Jurkat, Clone E6-1 (cell line): ENCODE data around the gene ITPRID2.

Experiments
- DNase-seq: peaks from one replicate; pipeline ENCODE4 v3.0.0-alpha.2; 2011; ENCODE audit warnings: low read depth, low spot score
- H3K4me3 ChIP-seq: 2 replicates; pipeline ENCODE4 v1.5.1; 2011; ENCODE audit warnings: mild to moderate bottlenecking, low read length, control low read depth, moderate library complexity

ITPRID2 gene

DNA sequence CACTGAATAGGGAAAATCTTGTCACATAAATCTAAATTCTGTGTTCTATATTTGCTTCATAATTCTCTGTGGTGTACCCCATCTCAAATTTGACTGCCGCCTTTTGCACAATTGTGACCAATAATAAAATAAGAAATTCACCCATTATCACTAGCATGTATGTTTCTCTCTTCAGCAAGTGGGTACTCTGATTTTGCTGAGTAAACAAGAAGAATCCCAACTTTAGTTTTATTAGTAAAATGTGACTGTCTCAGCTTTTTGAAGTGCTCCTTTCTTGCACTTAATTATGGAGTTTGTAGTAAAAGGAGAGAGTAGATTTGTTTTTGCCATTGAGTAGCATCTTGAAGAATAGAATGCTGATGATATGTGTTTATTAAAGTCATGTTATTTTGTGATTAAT is 16.1 kb downstream of the ITPRID2 start:
- no peak overlapping the region for H3K4me3 ChIP-seq
- DNase-seq, result no peak

DNA sequence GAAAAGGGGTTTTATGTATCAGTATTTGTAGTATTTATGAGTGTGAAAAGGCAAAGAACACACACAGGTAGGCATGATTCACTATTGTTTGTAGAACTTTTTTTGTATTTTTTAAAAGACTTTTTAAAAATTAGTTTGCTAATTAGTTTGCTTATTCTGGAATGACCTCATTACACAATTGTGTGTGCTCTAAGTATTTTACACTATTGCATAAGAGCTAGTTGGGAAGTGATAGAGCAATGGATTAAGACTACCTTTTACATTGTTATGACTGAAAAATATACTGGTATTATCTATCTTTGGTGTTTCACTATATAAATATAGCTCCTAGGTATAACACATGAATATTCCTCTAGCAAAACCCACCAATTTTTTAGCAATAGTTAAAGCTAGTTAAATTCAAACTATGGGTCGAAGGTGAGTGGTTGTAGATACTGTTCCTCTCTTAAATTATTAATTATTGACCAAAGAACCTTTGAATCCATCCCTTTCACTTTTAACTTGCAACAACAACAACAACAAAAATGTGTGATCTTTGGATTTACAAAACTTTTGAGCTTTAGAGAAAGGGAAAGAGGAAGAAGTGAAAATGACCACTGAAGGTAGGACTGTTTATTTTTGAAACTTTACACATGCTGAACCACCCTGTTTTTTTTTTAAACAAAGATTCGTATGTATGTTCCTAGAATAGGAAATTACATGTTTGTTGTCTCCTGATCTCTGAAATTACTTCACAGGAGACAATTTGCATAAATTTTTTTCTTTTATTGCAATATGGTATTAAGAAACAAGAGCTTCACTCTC is 18.7 kb downstream of the ITPRID2 start:
- H3K4me3 ChIP-seq, result no peak overlapping the region
- no peak for DNase-seq

DNA sequence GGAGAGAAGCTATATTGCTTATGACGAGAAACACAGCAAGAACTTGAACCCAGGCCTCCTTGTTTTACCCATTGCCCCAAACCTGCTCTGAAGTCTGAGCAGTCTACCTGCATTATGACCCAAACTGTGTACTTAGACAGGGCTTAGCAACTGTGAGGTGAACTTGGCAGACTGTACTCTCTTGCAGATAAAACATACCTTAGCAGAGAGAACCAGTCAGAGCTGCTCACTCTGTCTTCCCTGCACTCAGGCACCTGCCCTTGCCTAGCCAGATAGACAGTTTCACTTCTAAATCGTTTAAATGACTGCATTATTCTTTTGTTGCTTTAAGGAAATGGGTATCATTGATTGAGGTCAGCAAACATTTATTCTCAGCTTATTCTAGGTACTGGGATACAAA is 20.3 kb downstream of the ITPRID2 start:
- DNase-seq, result no peak
- no peak overlapping the region for H3K4me3 ChIP-seq

DNA sequence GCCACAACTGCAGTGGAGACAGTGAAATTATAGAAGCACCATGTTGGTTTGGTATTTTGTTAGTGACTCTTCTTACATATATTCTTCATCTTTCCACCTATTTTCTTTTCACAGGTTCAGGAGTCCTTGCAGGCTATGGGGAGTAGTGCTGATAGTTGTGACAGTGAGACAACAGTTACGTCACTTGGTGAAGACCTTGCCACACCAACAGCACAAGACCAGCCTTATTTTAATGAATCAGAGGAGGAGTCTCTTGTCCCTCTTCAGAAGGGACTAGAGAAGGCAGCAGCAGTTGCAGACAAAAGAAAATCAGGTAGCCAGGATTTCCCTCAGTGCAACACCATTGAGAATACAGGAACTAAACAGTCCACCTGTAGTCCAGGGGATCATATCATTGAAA is 23.6 kb downstream of the ITPRID2 start:
- H3K4me3 ChIP-seq, result no peak overlapping the region
- no peak for DNase-seq

DNA sequence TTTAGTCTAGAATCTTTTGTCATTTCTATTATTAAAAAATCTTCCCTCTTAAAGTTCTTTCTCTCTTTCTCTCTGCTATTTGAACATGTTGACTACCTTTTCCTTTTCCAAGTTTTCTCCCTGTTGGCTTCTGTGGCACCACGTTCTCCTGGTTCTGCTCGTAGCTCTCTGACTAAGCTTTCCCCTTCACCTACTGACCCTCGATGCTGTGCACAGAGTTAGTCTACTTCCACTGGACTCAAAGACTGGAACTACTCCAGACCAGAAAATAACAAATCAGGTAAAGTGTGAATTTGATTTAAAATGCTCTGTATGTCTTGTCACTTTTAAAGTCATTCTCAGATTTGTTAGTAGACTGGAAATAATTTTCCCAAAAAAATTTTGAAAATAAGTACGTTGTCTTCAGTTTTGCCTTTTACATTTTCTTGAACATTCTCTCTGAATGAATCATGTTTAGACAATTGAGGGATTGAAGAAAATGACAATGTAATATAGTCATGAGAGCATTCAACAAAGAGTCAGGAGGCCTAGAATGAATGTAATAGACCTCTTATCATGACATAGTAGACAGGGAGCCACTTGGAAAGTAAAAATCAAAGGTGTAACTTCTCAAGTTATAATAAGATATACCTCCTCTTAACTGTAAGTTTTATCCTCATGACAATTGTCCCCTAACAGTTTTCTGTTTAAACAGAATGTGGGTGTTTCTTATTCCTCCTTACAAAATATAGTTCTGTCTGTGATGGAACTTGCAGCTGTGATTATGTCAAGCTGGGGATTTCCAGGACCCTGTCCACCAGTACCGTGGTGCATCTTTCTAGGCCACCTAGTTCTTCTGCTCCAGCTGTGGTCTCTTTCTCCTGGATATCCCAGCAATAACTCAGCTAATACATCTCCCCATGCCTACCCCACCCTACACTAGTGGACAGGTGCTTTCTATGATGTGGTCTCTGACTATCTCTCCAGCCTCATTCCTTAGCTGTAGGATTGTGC is 25.5 kb downstream of the ITPRID2 start:
- DNase-seq, result no peak
- no peak overlapping the region for H3K4me3 ChIP-seq

DNA sequence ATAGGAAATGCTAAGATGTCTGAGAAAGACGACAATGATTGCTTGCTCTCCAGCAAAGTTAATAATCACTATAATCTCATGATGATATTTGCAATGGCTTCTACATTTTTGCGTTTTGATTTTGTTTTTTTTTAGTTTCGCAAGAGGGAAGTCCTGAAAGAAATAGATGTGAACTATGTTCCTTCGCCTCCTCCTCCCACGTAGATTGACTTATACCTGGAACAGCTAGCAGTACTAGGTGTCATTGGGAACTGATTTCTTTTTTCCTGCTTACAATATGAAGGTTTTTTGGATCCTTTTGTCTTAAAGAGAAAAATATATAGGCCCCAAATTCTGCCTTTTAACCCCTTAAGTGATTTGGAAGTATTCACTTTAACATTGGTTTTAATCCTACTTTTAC is 26.7 kb downstream of the ITPRID2 start:
- H3K4me3 ChIP-seq, result no peak overlapping the region
- DNase-seq, result no peak

DNA sequence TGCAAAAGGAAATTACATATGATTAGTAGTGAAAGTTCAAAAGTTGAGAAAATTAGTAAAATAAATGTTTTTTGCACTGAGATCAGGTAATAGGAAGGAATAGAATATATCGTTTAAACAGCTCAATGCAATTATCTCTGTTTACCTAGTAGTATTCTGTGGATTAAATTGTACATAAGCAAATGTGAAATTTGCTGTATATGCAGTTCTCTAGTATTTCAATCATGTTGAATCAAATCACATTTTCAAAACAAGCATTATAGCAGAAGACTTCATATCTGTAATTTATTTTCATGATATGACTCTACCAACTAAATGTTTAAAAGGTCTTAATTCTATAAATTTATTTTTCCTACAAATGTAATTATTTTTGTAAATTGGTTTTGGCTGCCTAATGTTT is 31.6 kb downstream of the ITPRID2 start:
- no peak overlapping the region for H3K4me3 ChIP-seq
- DNase-seq, result no peak

DNA sequence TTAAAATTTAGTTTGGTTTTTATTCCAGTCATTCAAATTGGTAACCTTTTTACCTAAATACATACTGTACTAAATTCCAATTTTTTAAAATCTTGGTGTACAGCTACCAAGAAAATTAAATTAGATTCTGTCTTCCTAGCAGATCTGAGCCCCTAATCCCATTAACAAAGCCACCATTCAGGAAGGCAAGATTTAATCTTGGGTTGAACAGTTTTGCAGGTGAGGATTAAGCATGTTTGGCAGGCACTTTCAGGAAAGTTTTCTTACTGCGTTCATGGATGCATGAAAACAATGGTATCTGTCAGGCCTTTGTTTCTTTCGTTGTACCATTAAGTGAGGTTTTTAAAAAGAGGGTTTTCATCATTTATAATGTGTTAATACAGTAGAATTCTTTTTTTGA is 32.8 kb downstream of the ITPRID2 start:
- no peak overlapping the region for H3K4me3 ChIP-seq
- no peak for DNase-seq

DNA sequence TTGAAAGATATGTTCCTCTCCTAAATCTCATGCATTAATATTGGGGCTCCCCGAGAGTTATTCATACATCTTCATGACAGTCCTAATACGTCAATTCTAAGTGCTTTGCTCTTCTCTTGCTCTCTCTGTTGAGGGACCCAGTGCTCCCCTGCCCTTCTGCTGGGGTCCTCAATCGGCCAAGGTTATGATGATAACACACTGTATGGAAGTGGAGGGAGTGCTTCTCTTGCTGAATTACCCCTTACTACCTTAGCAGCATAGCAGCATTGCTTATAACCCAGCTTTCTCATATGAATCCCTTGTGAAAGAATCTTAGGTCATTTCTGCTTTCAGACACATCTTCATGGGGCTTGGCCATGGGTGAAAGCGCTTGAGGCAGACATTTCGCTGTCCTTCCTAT is 43.2 kb downstream of the ITPRID2 start:
- DNase-seq, result no peak
- no peak overlapping the region for H3K4me3 ChIP-seq

DNA sequence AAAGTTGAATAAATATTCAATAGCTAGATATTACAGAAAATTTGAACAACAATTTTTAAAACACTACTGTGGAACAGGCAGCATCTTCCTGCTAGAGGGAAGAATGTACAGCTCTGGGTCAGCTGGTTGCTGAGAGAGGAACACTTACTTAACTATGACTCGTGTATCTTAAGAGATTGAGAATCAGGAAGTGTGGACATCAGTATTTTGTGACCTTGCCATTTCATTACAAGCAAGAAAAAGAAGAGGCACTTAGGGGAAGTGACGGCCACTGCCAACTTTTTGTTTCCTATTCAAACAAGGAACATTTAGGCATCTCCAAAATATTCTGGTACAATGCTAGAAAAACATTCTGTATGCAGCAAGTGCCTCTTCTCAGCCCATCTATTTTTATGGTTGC is 45.9 kb downstream of the ITPRID2 start:
- no peak for DNase-seq
- H3K4me3 ChIP-seq, result no peak overlapping the region

DNA sequence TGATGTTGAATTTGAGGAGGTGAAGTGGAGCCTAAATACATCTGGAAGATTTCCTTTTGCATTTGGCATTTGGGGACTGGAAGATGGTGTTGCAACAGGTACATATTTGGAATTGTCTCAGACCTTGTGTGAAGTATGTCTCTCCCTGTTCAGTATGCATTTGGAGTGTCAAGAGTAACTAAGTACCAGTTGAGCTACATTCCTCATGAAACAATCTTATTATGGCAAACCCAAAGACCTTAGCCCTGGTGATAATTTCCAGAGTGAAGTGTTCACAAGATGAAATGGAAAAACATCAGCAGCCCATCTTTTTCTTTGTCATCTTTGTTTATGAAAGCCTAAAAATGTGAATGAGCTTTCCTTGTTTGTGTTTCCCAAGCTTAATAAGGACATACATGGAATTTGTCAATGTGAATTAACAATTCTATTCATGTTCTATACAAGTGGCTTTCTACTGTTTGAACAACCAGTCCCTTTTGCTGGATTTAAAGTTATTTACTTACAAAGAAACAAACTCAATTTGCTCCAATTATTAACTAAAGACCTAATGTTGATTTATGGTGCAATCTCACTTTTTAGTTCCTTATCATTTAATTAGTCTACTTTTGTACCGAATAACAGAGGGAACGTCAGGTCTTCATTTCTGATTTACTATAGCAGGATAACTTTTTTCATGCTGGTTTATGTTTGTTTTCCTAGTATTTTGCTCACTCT is 52.0 kb downstream of the ITPRID2 start:
- no peak for DNase-seq
- no peak overlapping the region for H3K4me3 ChIP-seq

DNA sequence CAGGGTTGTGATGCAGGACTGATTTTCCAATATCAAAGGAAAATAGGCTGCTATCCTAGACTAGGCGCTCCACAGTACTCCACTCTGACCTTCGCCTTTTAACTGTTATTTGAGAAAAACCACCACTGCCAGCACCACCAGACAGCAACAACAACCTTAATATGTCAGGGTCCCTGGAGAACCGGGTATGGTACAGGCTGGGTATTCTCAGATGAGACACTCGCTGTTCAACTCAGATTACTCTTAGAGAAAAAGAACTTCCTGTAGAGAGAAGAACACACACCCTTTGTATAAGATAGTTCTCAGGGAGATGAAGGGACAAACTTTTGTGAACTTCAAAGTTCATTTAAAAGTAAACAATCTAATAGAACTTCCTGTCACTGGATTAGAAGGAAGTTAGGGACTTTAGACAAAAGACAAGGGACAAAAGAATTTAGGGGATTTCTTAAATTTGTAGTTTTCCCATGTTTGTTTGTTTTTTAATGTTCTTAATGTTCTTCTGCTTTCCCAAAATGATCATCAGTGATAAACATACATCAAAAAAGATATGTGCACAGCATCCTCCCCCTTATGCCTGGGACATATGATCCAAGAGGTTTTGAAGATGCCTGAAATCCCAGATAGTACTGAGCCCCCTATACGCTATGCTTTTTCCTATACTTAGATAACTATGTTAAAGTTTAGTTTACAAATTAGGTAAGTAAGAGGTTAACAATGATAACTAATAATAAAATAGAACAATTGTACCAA is 52.8 kb downstream of the ITPRID2 start:
- H3K4me3 ChIP-seq, result no peak overlapping the region
- DNase-seq, result no peak

DNA sequence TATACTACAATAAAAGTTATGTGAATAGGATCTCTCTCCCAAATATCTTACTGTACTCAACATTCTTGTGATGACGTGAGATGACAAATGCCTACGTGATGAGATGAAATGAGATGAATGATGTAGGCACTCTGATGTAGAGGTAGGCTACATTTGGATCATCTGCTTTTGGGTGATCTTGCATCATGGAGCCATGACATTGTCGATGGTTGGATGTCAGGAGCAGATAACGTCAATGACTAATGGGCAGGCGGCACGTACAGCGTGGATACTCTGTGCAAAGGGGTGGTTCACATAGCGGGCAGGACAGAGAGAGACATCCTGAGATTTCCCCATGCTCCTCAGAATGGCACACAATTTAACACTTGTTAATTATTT is 53.4 kb downstream of the ITPRID2 start:
- DNase-seq, result no peak
- H3K4me3 ChIP-seq, result no peak overlapping the region

DNA sequence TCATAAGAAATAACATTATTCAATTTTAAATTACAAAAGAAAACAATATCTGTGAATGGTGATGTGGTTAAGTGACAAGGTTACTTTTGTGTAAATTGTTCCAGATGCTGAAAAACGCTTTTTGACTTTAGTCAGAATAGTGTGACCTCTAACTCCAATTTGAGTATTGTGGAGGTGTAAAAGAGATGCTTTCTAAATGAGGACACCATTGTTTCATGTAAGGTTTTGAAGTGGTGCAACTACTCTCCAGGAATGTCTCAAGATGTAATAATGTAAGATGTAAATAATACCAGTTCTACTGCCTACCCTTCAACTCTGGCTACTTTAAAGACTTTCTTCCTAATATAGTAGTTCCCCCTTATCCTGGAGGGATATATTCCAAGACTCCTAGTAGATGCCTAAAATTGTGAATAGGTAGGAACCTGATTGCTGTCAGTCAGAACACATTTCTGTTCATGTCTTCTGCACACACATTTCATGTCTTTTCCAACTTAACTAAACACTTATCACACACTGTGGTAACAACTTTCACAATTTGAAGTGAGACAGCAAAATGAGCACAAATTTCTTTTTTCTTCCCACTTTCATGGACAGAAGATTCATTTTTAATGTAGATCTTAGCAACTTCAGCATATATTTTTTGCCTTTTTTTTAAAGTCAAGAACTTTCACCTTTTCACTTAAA is 55.1 kb downstream of the ITPRID2 start:
- no peak for DNase-seq
- H3K4me3 ChIP-seq, result no peak overlapping the region

DNA sequence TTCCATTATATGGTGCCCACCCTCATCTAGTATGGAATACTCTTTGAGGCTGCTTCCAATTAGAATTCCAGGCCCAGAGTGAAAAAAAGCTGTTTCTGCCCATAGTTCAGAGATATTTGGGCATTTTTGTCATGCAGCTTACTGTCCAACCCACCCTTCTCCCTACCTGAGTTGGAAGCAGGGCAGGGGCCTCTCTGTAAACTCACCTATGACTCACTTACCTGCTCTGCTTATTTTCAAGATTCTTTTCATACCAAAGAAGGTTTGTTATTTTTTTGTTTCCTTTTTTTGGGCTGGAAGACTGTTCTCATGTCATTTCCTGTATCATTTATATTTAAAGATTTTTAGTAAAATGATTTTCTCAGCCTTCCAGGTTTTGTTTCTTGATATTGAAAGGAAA is 55.7 kb downstream of the ITPRID2 start:
- H3K4me3 ChIP-seq, result no peak overlapping the region
- DNase-seq, result no peak

DNA sequence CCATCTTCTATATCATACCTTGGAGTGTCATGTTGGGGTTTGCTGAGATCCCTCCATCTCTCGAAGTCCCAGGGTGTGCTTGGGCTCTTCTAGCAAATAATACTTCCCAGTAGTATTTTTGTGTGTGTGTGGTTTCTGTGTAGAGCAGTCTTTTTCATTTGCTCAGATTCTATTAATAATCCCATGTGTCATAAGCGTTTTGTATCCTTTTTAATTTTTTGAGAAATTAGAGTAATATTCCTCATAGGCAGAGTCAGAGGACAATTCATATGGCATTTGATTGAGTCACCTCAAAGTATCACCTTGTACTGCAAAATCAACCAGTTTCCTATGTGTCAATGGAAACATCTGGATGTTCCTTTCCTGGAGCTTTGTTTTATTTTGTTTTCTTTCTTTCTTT is 56.7 kb downstream of the ITPRID2 start:
- H3K4me3 ChIP-seq, result no peak overlapping the region
- DNase-seq, result no peak

DNA sequence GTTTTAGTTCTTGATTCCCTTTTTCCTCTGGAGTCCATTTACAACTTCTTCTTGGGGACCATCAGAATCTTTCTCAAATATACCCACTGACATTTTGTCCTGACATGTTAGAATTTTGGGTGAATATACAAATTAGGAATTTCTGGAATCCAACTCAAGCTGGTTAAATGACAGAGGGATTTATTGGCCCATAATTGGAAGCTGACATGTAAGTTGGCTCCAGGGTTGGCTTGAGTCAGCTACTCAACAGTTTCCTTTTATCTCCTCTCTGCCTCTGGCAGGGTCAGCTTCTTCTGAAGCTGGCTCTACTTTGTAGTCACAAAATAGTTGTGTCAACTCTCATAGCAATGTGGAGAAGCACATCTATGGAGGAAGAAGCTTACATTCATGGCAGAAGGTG is 57.5 kb downstream of the ITPRID2 start:
- H3K4me3 ChIP-seq, result no peak overlapping the region
- no peak for DNase-seq

DNA sequence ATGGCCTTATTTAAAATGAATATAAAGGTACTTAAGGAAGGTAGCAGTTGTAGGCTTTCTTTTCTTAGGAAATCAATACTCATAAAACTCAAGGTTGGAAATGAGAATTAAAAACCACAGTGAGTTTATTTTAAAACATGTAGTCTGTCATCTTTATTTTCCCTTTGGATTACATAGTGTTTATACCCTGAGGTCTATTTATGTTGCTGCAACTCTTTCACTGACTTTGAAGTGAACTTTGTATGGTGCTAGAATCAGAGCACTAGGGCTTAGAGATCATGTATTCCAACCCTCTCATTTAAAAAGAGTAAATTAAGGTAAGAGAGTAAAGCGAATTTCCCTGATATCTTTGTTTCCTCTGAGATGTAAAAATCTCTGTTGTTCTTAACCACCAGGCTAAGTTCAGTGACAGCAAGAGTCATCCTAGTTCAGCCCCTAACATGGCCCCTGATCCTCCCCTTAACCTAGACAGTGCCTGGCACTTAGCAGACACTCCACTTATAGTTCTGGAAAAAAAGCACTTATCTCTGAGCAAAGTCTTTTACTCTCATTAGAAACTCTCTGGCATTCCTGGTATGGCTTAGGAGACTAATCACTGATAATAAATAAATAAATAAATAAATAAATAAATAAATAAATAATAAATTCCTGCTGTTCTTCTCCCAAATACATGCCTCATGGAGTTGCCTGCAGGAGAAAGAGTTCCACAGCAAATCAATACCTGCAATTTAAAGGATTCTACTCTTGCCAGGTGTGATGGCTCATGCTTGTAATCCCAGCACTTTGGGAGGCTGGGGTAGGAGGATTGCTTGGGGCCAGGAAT is 61.1 kb downstream of the ITPRID2 start:
- no peak for DNase-seq
- no peak overlapping the region for H3K4me3 ChIP-seq
